HG02623 (cell line): ENCODE measurements around the gene TNPO3.
"Not testable (repeated sequence)": the region's sequence is repeated elsewhere in the genome, so short reads cannot be mapped to it uniquely, and the experiment has no call there.

Experiments used
- ATAC-seq: cut with Tn5 transposase; IDR thresholded peaks from one replicate; pipeline ENCODE4 v1.9.1; 2021; ENCODE audit warnings: moderate library complexity; ENCODE audit not compliant: unreplicated experiment

The TNPO3 gene

GRCh38 chr7:129072479-129073011 is 17.6 kb upstream of the TNPO3 start:
- ATAC-seq, result no peak

GRCh38 chr7:129069021-129069420 is 14.1 kb upstream of the TNPO3 start:
- ATAC-seq, result no peak

DNA sequence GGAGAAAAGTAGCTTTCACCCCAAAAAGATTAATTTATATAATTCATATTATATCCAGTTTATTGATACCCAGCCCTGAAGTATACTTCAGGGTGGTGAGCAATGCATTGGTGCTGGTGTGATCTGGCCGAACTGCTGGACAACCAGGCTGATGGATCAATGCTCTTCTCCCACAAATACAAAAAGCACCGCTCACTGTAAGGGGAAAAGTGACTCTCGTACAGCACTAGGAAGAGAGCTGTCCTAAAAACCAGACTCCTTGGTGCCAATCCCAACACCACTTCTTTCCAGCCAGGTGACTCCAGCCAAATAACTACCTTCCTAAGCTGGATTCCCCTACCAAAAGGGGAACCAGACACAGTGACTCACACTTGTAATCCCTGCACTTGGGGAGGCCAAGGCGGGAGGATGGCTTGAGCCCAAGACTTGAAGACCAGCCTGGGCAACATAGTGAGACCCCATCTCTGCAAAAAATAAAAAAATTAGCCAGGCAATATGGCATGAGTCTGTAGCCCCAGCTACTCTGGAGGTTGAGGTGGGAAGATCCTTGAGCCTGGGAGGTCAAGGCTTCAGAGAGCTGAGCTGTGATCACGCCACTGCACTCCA is 13.1 kb upstream of the TNPO3 start:
- no peak for ATAC-seq

DNA sequence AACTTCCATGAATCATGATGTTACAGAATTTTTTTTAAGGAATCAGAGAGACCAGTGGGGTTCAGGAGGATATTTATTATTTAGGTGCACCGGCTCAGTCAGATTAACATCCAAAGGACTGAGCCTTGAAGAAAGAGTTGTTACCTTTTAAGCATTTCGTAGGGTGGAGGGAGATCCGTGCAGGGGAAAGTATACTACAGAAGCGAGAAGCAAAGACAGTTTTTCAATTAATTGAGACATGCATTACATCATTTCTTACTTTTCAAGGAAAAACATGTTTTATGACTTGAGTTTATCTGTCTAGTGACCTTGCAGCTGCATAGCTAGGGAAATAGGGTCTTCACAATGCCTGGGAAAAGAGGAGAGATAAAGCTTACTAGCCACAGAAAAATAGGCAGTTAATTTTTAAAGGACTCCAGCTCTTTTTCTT is 12.2 kb upstream of the TNPO3 start:
- not testable (repeated sequence) for ATAC-seq

GRCh38 chr7:129066290-129067131 is 11.6 kb upstream of the TNPO3 start:
- ATAC-seq, result no peak

- ATAC-seq, result no peak
Measured at GRCh38 chr7:129055861-129056464, 1.1 kb upstream of the TNPO3 start.

DNA sequence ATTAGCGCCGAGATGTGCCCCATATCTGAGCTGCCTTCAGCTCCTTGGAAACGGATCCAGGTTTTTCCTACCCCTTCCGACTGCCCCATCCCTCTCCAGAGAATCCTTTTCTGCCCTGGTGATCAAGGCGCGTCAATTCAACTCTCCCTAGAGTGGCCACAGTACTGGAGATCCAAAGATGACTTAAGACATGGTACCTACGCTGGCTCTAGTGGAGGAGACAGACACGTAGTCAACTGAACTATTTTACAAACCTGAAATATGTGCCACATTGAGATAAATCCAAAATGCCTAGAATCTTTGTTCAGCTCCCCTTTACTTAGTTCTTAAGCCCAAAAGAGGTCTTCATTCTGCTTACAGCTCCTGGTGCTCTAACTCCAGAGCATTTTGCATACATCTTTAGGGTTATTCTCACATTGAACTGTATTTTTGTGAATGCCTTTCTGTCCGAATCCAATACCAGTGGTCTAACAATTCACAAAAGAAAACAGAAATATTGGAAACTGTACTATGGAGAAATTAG is 444 bp upstream of the TNPO3 start:
- ATAC-seq, result peak; percentile 24

- ATAC-seq, result no peak
Measured at GRCh38 chr7:129053938-129054437, 923 bp downstream of the TNPO3 start.

- no peak for ATAC-seq
Measured at GRCh38 chr7:129052441-129052840, 2.5 kb downstream of the TNPO3 start.

- ATAC-seq, result not testable (repeated sequence)
Measured at GRCh38 chr7:129051459-129051858, 3.5 kb downstream of the TNPO3 start.

- ATAC-seq, result no peak
Measured at GRCh38 chr7:129047761-129048160, 7.2 kb downstream of the TNPO3 start.

- no peak for ATAC-seq
Measured at GRCh38 chr7:129045682-129046081, 9.2 kb downstream of the TNPO3 start.

DNA sequence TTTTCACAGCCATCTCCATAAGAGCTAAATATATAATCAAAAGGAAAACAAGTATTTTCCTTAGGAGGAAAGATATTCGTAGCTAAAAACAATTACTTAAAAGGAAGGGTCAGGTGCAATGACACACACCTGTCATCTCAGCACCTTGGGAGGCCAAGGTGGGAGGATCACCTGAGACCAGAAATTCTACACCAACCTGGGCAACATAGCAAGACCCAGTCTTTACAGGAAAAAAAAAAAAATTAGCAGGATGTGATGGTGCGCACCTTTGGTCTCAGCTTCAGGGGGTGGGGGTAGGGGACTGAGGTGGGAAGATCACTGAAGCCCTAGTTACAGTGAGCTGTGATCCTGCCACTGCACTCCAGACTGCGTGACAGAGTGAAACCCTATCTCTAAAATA is 11.9 kb downstream of the TNPO3 start:
- ATAC-seq, result no peak

DNA sequence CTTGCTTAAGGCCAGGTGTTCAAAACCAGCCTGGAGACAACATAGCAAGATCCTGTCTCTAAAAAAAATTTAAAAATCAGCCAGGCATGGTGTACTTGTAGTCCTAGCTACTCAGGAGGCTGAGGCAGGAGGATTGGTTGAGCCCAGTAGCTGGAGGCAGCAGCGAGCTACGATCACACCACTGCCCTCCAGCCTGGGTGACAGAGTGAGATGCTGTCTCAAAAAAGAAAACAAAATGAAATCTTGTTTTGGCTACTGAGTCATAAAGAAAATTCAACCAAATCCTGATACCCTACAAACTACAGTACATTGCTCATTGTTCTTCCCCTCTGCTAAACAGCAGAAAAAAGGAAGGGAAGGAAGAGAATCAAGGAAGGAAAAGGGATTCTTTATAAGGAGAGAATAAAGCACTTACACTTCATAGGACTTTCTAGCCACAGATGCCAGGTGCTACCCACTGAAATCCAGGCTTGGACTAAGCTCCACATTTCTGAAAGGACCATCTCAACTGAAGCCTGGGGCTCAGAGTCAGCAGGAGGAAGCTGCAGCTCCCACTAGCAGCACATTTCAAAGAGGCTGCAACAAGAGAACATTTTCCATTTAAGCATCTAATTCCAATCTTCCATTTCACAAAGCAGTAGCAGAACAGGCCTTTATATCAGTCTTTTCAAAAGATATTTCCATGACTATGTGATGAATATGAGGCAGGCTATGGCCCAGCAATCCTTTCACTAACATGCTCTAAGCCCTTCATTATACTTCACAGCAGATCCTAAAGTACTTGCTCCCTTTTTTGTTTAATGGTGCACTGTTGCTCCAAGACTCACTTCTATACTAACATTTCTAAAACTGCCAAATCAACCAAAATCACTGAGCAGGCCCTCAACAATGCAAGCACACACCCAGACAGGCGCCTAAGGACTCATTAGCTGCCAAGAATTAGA is 13.5 kb downstream of the TNPO3 start:
- no peak for ATAC-seq

- not testable (repeated sequence) for ATAC-seq
Measured at GRCh38 chr7:129038468-129038867, 16.4 kb downstream of the TNPO3 start.

DNA sequence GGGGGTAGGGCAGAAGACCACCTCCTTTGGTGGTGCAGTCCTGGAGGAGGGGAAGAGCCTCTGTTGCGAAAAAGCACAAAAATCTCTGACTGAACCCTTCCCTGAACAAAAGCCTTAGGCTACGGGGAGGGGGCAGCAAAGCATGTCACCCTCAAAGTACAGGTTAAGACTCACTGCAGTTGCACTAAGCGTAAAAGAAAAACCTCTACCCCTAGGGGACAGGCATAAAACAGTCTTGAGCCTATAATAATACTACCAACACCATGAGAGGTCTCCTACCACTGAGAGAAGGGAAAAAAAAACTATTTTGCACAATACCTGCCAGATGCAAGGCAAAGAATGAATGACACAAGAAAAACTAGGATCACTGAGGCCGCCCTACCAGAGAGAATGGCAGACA is 17.3 kb downstream of the TNPO3 start:
- no peak for ATAC-seq

- ATAC-seq, result no peak
Measured at GRCh38 chr7:129032017-129032416, 22.9 kb downstream of the TNPO3 start.

- ATAC-seq, result no peak
Measured at GRCh38 chr7:129030440-129030839, 24.5 kb downstream of the TNPO3 start.

- ATAC-seq, result no peak
Measured at GRCh38 chr7:129024125-129024524, 30.8 kb downstream of the TNPO3 start.

- ATAC-seq, result no peak
Measured at GRCh38 chr7:129021656-129022055, 33.3 kb downstream of the TNPO3 start.
